RWPE2 (cell line): ENCODE results near the gene FAM222B.

Experiments
- ATAC-seq: fragments of 200-7000 bp; cut with Tn5 transposase; 3 replicates; pipeline ENCODE4 v1.9.1; 2021; ENCODE audit warnings: low read depth
- DNase-seq: peaks from one replicate; pipeline ENCODE4 v3.0.0-alpha.2; 2020; ENCODE audit warnings: low spot score
- H3K27ac ChIP-seq: fragments of 450-650 bp; 2 replicates; pipeline ENCODE4 v1.5.1; 2017; ENCODE audit warnings: mild to moderate bottlenecking; ENCODE audit not compliant: poor library complexity, severe bottlenecking
- H3K27me3 ChIP-seq: fragments of 250-450 bp; sonication (Bioruptor Pico); 2 replicates; pipeline ENCODE4 v1.5.1; 2021; ENCODE audit warnings: mild to moderate bottlenecking, moderate library complexity; ENCODE audit not compliant: insufficient read depth, poor library complexity, severe bottlenecking
- H3K36me3 ChIP-seq: fragments of 250-450 bp; sonication (Bioruptor Pico); 2 replicates; pipeline ENCODE4 v1.5.1; 2020; ENCODE audit warnings: low read depth, mild to moderate bottlenecking, moderate library complexity
- H3K4me1 ChIP-seq: fragments of 250-450 bp; sonication (Bioruptor Pico); 2 replicates; pipeline ENCODE4 v1.5.1; 2021; ENCODE audit warnings: mild to moderate bottlenecking, moderate library complexity; ENCODE audit not compliant: insufficient read depth, poor library complexity, severe bottlenecking
- H3K4me3 ChIP-seq: fragments of 250-450 bp; sonication (Bioruptor Pico); 2 replicates; pipeline ENCODE4 v1.5.1; 2021; ENCODE audit warnings: mild to moderate bottlenecking, moderate library complexity; ENCODE audit not compliant: severe bottlenecking
- H3K9me3 ChIP-seq: fragments of 250-450 bp; sonication (Bioruptor Pico); 2 replicates; pipeline ENCODE4 v1.5.1; 2021; ENCODE audit warnings: mild to moderate bottlenecking, moderate library complexity; ENCODE audit not compliant: severe bottlenecking
- TF ChIP-seq, protein P1 (sequence below): fragments of 450-650 bp; IDR thresholded peaks from one replicate; pipeline ENCODE4 v1.5.1; 2017; ENCODE audit warnings: mild to moderate bottlenecking, moderate library complexity; ENCODE audit not compliant: poor library complexity, severe bottlenecking

Gene FAM222B

DNA sequence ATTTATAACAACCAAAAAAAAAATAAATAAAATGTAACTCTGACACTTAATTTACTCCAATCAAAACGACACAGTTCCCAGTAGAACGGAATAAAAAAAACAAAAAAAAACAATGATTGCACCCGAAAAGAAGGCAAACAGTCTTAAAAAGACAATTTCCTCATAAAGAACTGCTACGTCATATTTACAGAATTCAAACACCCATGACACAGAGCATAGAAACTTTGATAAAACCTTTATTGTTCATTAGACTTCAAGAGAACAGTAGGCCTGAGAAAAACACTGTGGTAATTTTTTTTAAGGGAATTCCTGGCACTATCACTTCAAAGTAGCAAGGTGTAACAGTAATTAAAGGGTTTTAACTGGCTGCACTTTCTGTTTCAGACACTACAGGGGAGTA is 26.1 kb downstream of the FAM222B start:
- Histone ChIP-seq H3K27ac (no peak overlapping the region), H3K27me3 (no peaks in the 10 kb centered on the region), H3K9me3 (no peaks in the 10 kb centered on the region), H3K36me3 (no peaks in the 10 kb centered on the region; the same call in 1 of the 2 replicates), H3K4me3 (no peak overlapping the region), H3K4me1 (peaks cover 4% of the 10 kb centered on the region)
- TF ChIP-seq, protein P1, sequence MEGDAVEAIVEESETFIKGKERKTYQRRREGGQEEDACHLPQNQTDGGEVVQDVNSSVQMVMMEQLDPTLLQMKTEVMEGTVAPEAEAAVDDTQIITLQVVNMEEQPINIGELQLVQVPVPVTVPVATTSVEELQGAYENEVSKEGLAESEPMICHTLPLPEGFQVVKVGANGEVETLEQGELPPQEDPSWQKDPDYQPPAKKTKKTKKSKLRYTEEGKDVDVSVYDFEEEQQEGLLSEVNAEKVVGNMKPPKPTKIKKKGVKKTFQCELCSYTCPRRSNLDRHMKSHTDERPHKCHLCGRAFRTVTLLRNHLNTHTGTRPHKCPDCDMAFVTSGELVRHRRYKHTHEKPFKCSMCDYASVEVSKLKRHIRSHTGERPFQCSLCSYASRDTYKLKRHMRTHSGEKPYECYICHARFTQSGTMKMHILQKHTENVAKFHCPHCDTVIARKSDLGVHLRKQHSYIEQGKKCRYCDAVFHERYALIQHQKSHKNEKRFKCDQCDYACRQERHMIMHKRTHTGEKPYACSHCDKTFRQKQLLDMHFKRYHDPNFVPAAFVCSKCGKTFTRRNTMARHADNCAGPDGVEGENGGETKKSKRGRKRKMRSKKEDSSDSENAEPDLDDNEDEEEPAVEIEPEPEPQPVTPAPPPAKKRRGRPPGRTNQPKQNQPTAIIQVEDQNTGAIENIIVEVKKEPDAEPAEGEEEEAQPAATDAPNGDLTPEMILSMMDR = no peak
- DNase-seq (no peak), ATAC-seq (no peak)

DNA sequence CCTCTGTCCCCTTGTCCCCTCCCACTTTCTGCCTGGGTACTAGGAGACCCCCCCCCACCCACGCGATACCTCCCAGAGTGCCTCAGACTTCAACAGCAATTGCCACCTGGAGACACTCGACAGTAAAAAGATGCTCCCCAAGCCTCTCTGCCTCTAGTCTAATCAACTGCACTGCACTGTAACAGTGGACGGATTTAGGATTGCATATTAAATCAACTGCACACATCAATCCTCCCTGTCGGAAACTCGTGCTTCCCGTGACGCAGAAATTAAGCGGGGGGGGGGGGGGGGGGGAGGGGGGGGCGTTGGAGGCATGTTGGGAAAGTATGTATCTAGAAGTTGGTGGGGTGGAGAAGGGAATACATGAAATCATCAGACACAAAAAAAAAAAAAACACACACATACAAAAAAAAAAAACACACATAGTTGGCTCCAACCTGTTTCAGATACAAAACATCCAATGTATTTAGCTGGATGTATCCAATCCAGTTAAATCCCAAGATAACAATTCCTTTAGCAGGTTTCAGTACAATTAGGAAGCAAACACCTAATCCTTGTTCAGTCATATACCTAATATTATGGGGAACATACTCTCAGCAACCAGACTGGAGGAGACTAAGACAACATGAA is 29.7 kb downstream of the FAM222B start:
- Histone ChIP-seq H3K27me3 (no peaks in the 10 kb centered on the region), H3K4me1 (peaks cover 29% of the 10 kb centered on the region), H3K9me3 (no peaks in the 10 kb centered on the region), H3K4me3 (peak overlapping the region; percentile 84), H3K27ac (peak overlapping the region; percentile 100), H3K36me3 (no peaks in the 10 kb centered on the region)
- DNase-seq (no peak), ATAC-seq (peak; percentile 19)
- TF ChIP-seq, protein P1 = no peak

DNA sequence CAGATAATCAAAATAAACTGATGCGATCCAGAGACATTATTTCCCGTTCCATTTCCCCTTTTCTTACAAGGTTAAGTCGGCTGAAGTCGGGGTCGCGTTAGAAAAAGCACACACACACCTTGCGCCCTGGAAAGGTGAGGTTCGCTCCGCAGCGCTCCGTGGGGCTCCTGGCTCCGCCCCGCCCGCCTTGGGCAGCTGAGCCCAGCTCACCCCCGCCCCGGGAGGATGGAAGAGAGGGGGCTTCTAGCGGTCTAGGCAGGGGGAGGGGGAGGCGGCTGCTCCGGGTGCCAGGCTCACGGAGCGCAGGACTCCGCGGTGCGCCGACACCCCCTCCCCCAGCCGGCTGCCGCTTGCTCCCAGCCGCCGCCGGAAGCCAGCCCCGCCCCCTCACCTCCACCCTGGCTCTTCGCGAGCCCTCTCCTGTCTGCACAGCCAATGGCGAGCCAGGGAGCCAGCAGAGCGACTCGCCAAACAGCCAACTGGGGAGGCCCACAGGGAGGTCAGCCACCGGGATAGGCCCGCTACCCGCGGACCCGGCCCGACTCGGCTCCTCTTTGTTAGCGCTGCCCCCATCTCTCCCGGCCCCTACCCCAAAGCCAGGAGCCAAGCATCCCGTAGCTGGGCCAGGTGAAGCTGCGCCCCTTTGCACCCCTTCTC is 30.4 kb downstream of the FAM222B start:
- Histone ChIP-seq H3K4me3 (peak overlapping the region; percentile 84), H3K4me1 (peaks cover 36% of the 10 kb centered on the region), H3K27ac (peak overlapping the region; percentile 100), H3K9me3 (no peaks in the 10 kb centered on the region), H3K36me3 (peaks cover 4% of the 10 kb centered on the region), H3K27me3 (no peaks in the 10 kb centered on the region)
- TF ChIP-seq, protein P1 = no peak
- ATAC-seq (peak; percentile 95), DNase-seq (peak; percentile 98)

DNA sequence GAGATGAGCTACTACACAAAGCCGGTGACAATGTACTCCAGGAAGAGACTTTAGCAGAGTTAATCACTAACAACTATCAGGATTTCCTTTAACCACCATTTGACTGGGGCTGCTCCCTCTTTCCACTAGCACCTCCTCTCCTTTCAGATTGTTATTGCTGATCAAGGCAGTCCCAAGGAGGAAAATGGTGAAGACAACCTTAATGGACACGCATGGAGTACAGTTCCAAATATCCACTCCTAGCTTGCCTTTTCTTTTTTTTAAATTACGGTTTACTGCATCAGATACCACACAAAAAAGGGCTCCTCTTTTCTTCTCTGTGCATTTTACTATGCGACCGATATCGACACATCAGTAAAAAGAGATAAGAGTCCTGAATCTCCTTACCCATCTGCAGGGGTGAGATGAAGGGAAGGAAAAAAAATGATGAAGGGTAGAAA is 30.9 kb downstream of the FAM222B start:
- DNase-seq (no peak), ATAC-seq (0 out of 3 replicates have a peak, but pooled peaks have one; percentile 13)
- peak overlapping the region; percentile 84 for H3K4me3 ChIP-seq
- no peaks in the 10 kb centered on the region for H3K27me3 ChIP-seq
- peaks cover 9% of the 10 kb centered on the region for H3K36me3 ChIP-seq
- peak overlapping the region; percentile 100 for H3K27ac ChIP-seq
- no peaks in the 10 kb centered on the region for H3K9me3 ChIP-seq
- peaks cover 39% of the 10 kb centered on the region for H3K4me1 ChIP-seq
- TF ChIP-seq, protein P1 = peak; percentile 26

DNA sequence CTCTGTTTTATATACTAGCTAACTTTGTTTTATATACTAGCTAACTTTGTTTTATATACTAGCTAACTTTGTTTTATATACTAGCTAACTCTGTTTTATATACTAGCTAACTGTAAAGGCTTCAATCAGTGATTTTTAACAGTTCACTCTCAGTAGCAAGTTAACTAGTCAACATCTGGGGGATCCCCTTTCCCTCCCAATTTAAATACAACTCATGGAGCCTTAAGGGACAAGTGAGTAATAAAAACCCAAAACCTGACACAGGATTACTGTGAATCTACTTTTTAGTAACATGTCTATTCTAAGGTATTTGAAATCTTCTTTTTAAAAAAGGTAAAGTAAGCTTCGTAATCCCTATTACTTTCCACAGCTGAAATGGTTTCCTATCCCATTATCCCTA is 32.2 kb downstream of the FAM222B start:
- Histone ChIP-seq H3K36me3 (peaks cover 22% of the 10 kb centered on the region), H3K9me3 (no peaks in the 10 kb centered on the region), H3K27me3 (no peaks in the 10 kb centered on the region), H3K4me3 (peak overlapping the region; percentile 84), H3K4me1 (peaks cover 39% of the 10 kb centered on the region), H3K27ac (peak overlapping the region; percentile 100)
- DNase-seq (no peak), ATAC-seq (no peak)
- TF ChIP-seq, protein P1 = no peak
